ENCODE measurements around the gene CCDC81. TPM values are rescaled to one million over a fixed set of nuclear protein-coding genes. Genes with fewer than 3 reads are reported as not detected.

The CCDC81 gene
- total and polyA plus RNA-seq, 9 of the 15 experiments (the other 6 are each of a cell fraction or from before 2014, with no cell fraction given), result 0.16 to 1.0 (median 0.41) TPM

- H4K20me1 ChIP-seq (replicated peaks; ENCODE audit: control insufficient read depth, insufficient read depth, low read length), result no peaks in the 10 kb centered on the region
- intact Hi-C loops (cut with micrococcal nuclease), result no loop called here
- peak; percentile 44; the same call in 1 of the 3 replicates for ATAC-seq
- H3K9me1 ChIP-seq (ENCODE audit: control insufficient read depth, insufficient read depth, low read length), result no peaks in the 10 kb centered on the region
- FAIRE-seq, result no peak
- H3K79me2 ChIP-seq (ENCODE audit: control insufficient read depth, insufficient read depth, low read length), result no peaks in the 10 kb centered on the region
- no TSS peak for BruUV-seq (replicated peaks)
- H3K27ac ChIP-seq (ENCODE audit: extremely low read depth, low read depth, low read length), result no peak overlapping the region
- no peaks in the 10 kb centered on the region for H3K27me3 ChIP-seq (ENCODE audit: control insufficient read depth in 2 of 2, insufficient read depth in 2 of 2, low read length in 2 of 2)
- H3K9me3 ChIP-seq (replicated peaks; ENCODE audit: control insufficient read depth, insufficient read depth, low read depth, low read length), result no peaks in the 10 kb centered on the region
- DNase-seq (ENCODE audit: extremely low read depth in 1 of 4, low spot score in 3 of 4), result no peak
- in situ Hi-C loops (cut with MboI), result no loop called here
- H3K9ac ChIP-seq (ENCODE audit: insufficient read depth in 1 of 2, low read depth in 2 of 2, low read length in 2 of 2), result no peak overlapping the region
- H3K4me1 ChIP-seq (replicated peaks in 1 of 2; ENCODE audit: control insufficient read depth in 2 of 2, insufficient read depth in 2 of 2, low read length in 2 of 2), result no peaks in the 10 kb centered on the region
- H3K36me3 ChIP-seq (ENCODE audit: control insufficient read depth, insufficient read depth, low read length), result no peaks in the 10 kb centered on the region
- 6% methylated on average over 12 of the region's 12 CpGs for WGBS (ENCODE audit: insufficient coverage, low coverage, missing lambda C conversion rate)
- peak overlapping the region; percentile 28; the same call in 1 of the 2 replicates for H2AFZ ChIP-seq (ENCODE audit: low read depth, low read length)
- ChIA-PET CTCF (ENCODE audit: low intra/inter-chr PET ratio) (interaction anchor here (0.8 kb wide), 1 partner anchor 1087 kb away, joined by 3 read pairs; no protein-coding TSS in a partner anchor), POLR2A (interaction anchor here (0.6 kb wide), 1 partner anchor 308 kb away, joined by 3 read pairs; no protein-coding TSS in a partner anchor)
- no peak overlapping the region for H3K4me3 ChIP-seq
- H3K4me2 ChIP-seq (ENCODE audit: insufficient read depth, low read length), result no peak overlapping the region; the same call in 1 of the 2 replicates
- TF ChIP-seq ETV6 (IDR thresholded peaks at IDR 0.05; ENCODE audit: borderline replicate concordance in 1 of 2, low read depth in 2 of 2, low read length in 1 of 2), result no peak
- no peak for TF ChIP-seq ETV6 (CRISPR knock-in tag; IDR thresholded peaks at IDR 0.05; ENCODE audit: borderline replicate concordance)
- TF ChIP-seq PCBP2 (IDR thresholded peaks at IDR 0.05; ENCODE audit: low read depth, low read length, poor library complexity, severe bottlenecking), result no peak
- TF ChIP-seq ZBTB40 (IDR thresholded peaks at IDR 0.05), result peak; percentile 73
- no peak for TF ChIP-seq ZBTB40 (CRISPR knock-in tag; IDR thresholded peaks at IDR 0.05)
- peak; percentile 93 for TF ChIP-seq NR2C2 (CRISPR knock-in tag; IDR thresholded peaks at IDR 0.05)
- TF ChIP-seq NR2C2 (tag; IDR thresholded peaks at IDR 0.05), result peak; percentile 91
- peak; percentile 71 for TF ChIP-seq GABPA (tag; conservative IDR thresholded peaks at IDR 0.05; ENCODE audit: low read depth)
- TF ChIP-seq PRDM10 (IDR thresholded peaks at IDR 0.05; ENCODE audit: partially characterized antibody), result no peak
Observed at GRCh38 chr11:86446924-86447285, 72.2 kb downstream of the CCDC81 start.
